Neural cell (in vitro differentiated cells): ENCODE results near the gene CCDC32. TPM values are rescaled to one million over a fixed set of nuclear protein-coding genes. Genes with fewer than 3 reads are reported as not detected.

Experiments used
- H2AFZ ChIP-seq: fragments of 200-600, 300-800 bp; sonication (generic), shearing (Covaris generic); 2 replicates; pipeline ENCODE4 v1.6.0; 2014; ENCODE audit warnings: low read depth, mild to moderate bottlenecking, antibody characterized with exemption, low read length, moderate library complexity
- H3F3A ChIP-seq: fragments of 200-600 bp; shearing (Covaris generic); 2 replicates; pipeline ENCODE4 v1.6.1; 2016; ENCODE audit warnings: mild to moderate bottlenecking, moderate library complexity, mixed read lengths, antibody characterized with exemption, low read length; ENCODE audit not compliant: insufficient read depth, poor library complexity, severe bottlenecking
- H3K27ac ChIP-seq: fragments of 200-600, 300-800 bp; sonication (generic), shearing (Covaris generic); 2 replicates; pipeline ENCODE4 v1.5.1; 2014; ENCODE audit warnings: mild to moderate bottlenecking, low read length, moderate library complexity
- H3K27me3 ChIP-seq: fragments of 300-800, 200-600 bp; sonication (generic), shearing (Covaris generic); 2 replicates; pipeline ENCODE4 v1.6.0; 2014; ENCODE audit warnings: mild to moderate bottlenecking, low read depth, low read length, moderate library complexity; ENCODE audit not compliant: insufficient read depth
- H3K36me3 ChIP-seq: fragments of 300-800, 200-600 bp; sonication (generic), shearing (Covaris generic); 2 replicates; pipeline ENCODE4 v1.5.1; 2014; ENCODE audit warnings: mild to moderate bottlenecking, antibody characterized with exemption, low read length, moderate library complexity; ENCODE audit not compliant: insufficient read depth
- H3K4me2 ChIP-seq: fragments of 300-800, 200-600 bp; sonication (generic), shearing (Covaris generic); 2 replicates; pipeline ENCODE4 v1.6.0; 2014; ENCODE audit warnings: mild to moderate bottlenecking, low read length
- H3K4me3 ChIP-seq: fragments of 300-800, 200-600 bp; sonication (generic), shearing (Covaris generic); 2 replicates; pipeline ENCODE4 v1.5.1; 2014; ENCODE audit warnings: mild to moderate bottlenecking, low read length, moderate library complexity
- H3K79me2 ChIP-seq: fragments of 200-600 bp; shearing (Covaris generic); replicated peaks from 2 replicates; pipeline ENCODE4 v1.6.0; 2014; ENCODE audit warnings: mild to moderate bottlenecking, low read length, moderate library complexity; ENCODE audit not compliant: insufficient read depth
- H3K9ac ChIP-seq: fragments of 300-800, 200-600 bp; sonication (generic), shearing (Covaris generic); 2 replicates; pipeline ENCODE4 v1.6.1; 2016; ENCODE audit warnings: mild to moderate bottlenecking, low read length, mixed read lengths
- H3K9me2 ChIP-seq: fragments of 200-600 bp; shearing (Covaris generic); 2 replicates; pipeline ENCODE4 v1.6.1; 2016; ENCODE audit warnings: mild to moderate bottlenecking, low read length, mixed read lengths; ENCODE audit not compliant: insufficient read depth
- H3K9me3 ChIP-seq: fragments of 200-600, 300-800 bp; sonication (generic), shearing (Covaris generic); 2 replicates; pipeline ENCODE4 v1.6.1; 2016; ENCODE audit warnings: mild to moderate bottlenecking, mixed run types, low read length, moderate library complexity, mixed read lengths
- H4K20me1 ChIP-seq: fragments of 200-600 bp; shearing (Covaris generic); 2 replicates; pipeline ENCODE4 v1.6.1; 2016; ENCODE audit warnings: mild to moderate bottlenecking, mixed run types; ENCODE audit not compliant: insufficient read depth
- EP300 ChIP-seq: fragments of 450-650 bp; conservative IDR thresholded peaks from 2 replicates; pipeline ENCODE4 v1.6.1; 2014; ENCODE audit warnings: antibody characterized with exemption, mild to moderate bottlenecking, moderate library complexity; ENCODE audit not compliant: poor library complexity, severe bottlenecking
- EZH2 ChIP-seq: fragments of 200-600, 300-800 bp; shearing (Covaris generic), sonication (generic); IDR thresholded peaks from 2 replicates; pipeline ENCODE4 v1.6.1; 2014; ENCODE audit warnings: antibody characterized with exemption, low read length, borderline replicate concordance, mild to moderate bottlenecking; ENCODE audit not compliant: insufficient read depth, poor library complexity, severe bottlenecking
- MXI1 ChIP-seq: fragments of 450-650 bp; conservative IDR thresholded peaks from 2 replicates; pipeline ENCODE4 v1.6.1; 2014; ENCODE audit warnings: antibody characterized with exemption, mild to moderate bottlenecking; ENCODE audit not compliant: poor library complexity, severe bottlenecking
- POLR2AphosphoS5 ChIP-seq: IDR thresholded peaks from 2 replicates; pipeline ENCODE4 v1.6.1; 2012
- RAD21 ChIP-seq: fragments of 450-650 bp; conservative IDR thresholded peaks from 2 replicates; pipeline ENCODE4 v1.6.1; 2014; ENCODE audit warnings: antibody characterized with exemption, mild to moderate bottlenecking, moderate library complexity
- SMC3 ChIP-seq: fragments of 450-650 bp; conservative IDR thresholded peaks from 2 replicates; pipeline ENCODE4 v1.6.1; 2014; ENCODE audit warnings: antibody characterized with exemption, mild to moderate bottlenecking, moderate library complexity; ENCODE audit not compliant: poor library complexity
- TAF1 ChIP-seq: IDR thresholded peaks from 2 replicates; pipeline ENCODE4 v1.6.1; 2012; ENCODE audit warnings: low read depth
- polyA plus RNA-seq: library from polyadenylated mRNA; depleted of rRNA; stranded (reverse); fragments of >200 nt; gene quantifications from 2 replicates; pipeline ENCODE4 v1.2.3, GENCODE V29; 2014
- TF ChIP-seq, protein P1 (sequence below): fragments of 450-650 bp; IDR thresholded peaks from 2 replicates; pipeline ENCODE4 v1.5.1; 2014; ENCODE audit warnings: antibody characterized with exemption, mild to moderate bottlenecking, moderate library complexity; ENCODE audit not compliant: poor library complexity, severe bottlenecking
- TF ChIP-seq, protein P2 (sequence below): IDR thresholded peaks from 2 replicates; pipeline ENCODE4 v1.6.1; 2012; ENCODE audit warnings: borderline replicate concordance

Gene CCDC32
- polyA plus RNA-seq, 1 donor from 2014 or later, result 34.2 TPM

DNA sequence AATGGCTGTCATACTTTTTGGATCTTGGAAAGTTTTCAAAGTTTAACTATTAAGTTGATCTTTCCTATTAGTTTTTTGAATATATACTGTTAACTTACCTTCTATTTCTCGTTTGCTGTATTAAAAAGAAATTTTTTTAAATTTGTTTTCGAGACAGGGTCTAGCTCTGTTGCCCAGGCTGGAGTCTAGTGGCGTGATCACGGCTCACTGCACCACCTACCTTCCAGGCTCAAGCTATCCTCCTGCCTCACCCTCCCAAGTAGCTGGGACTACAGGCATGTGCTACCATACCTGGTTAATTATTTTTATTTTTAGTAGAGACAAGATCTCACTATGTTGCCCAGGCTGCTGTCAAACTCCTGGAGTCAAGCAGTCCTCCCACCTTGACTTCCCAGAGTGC lies 33.8 kb upstream of the CCDC32 start:
- no peaks in the 10 kb centered on the region for H3K36me3 ChIP-seq
- H2AFZ ChIP-seq, result no peak overlapping the region
- TF ChIP-seq EP300, result no peak
- no peak for TF ChIP-seq SMC3
- TF ChIP-seq, protein P1, sequence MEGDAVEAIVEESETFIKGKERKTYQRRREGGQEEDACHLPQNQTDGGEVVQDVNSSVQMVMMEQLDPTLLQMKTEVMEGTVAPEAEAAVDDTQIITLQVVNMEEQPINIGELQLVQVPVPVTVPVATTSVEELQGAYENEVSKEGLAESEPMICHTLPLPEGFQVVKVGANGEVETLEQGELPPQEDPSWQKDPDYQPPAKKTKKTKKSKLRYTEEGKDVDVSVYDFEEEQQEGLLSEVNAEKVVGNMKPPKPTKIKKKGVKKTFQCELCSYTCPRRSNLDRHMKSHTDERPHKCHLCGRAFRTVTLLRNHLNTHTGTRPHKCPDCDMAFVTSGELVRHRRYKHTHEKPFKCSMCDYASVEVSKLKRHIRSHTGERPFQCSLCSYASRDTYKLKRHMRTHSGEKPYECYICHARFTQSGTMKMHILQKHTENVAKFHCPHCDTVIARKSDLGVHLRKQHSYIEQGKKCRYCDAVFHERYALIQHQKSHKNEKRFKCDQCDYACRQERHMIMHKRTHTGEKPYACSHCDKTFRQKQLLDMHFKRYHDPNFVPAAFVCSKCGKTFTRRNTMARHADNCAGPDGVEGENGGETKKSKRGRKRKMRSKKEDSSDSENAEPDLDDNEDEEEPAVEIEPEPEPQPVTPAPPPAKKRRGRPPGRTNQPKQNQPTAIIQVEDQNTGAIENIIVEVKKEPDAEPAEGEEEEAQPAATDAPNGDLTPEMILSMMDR, result no peak
- TF ChIP-seq, protein P2, sequence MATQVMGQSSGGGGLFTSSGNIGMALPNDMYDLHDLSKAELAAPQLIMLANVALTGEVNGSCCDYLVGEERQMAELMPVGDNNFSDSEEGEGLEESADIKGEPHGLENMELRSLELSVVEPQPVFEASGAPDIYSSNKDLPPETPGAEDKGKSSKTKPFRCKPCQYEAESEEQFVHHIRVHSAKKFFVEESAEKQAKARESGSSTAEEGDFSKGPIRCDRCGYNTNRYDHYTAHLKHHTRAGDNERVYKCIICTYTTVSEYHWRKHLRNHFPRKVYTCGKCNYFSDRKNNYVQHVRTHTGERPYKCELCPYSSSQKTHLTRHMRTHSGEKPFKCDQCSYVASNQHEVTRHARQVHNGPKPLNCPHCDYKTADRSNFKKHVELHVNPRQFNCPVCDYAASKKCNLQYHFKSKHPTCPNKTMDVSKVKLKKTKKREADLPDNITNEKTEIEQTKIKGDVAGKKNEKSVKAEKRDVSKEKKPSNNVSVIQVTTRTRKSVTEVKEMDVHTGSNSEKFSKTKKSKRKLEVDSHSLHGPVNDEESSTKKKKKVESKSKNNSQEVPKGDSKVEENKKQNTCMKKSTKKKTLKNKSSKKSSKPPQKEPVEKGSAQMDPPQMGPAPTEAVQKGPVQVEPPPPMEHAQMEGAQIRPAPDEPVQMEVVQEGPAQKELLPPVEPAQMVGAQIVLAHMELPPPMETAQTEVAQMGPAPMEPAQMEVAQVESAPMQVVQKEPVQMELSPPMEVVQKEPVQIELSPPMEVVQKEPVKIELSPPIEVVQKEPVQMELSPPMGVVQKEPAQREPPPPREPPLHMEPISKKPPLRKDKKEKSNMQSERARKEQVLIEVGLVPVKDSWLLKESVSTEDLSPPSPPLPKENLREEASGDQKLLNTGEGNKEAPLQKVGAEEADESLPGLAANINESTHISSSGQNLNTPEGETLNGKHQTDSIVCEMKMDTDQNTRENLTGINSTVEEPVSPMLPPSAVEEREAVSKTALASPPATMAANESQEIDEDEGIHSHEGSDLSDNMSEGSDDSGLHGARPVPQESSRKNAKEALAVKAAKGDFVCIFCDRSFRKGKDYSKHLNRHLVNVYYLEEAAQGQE, result no peak
- no peak for TF ChIP-seq RAD21
- no peak for TF ChIP-seq MXI1
- no peak for TF ChIP-seq EZH2
- TF ChIP-seq TAF1, result no peak
- TF ChIP-seq POLR2AphosphoS5, result no peak
- no peaks in the 10 kb centered on the region for H3K79me2 ChIP-seq
- no peak overlapping the region for H3K4me3 ChIP-seq
- H3K4me2 ChIP-seq, result no peak overlapping the region
- no peaks in the 10 kb centered on the region for H3K27me3 ChIP-seq
- peaks cover 4% of the 10 kb centered on the region for H3F3A ChIP-seq
- no peaks in the 10 kb centered on the region for H3K9me3 ChIP-seq
- no peak overlapping the region for H3K9ac ChIP-seq
- no peaks in the 10 kb centered on the region for H4K20me1 ChIP-seq
- H3K27ac ChIP-seq, result no peak overlapping the region
- H3K9me2 ChIP-seq, result no peaks in the 10 kb centered on the region

DNA sequence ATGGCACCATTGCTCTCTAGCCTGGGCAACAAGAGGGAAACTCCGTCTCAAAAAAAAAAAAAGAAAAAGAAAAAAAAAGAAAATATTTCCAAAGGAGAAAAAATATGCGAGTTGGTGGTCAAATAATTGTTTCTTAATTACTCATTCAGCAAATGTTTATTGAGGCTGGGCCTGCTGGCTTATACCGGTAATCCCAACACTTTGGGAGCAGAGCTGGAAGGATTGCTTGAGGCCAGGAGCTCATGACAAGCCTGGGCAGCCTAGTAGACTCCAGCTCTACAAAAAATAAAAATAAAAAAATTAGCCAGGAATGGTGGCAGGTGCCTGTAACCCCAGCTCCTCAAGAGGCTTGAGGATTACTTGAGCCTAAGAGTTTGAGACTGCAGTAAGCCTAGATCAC lies 33.3 kb upstream of the CCDC32 start:
- Histone ChIP-seq H3K9me3 (no peaks in the 10 kb centered on the region), H3K27me3 (no peaks in the 10 kb centered on the region), H3K36me3 (no peaks in the 10 kb centered on the region), H2AFZ (no peak overlapping the region), H3K27ac (no peak overlapping the region), H3K4me2 (no peak overlapping the region), H3K9ac (no peak overlapping the region), H4K20me1 (no peaks in the 10 kb centered on the region), H3K9me2 (no peaks in the 10 kb centered on the region), H3K79me2 (no peaks in the 10 kb centered on the region), H3K4me3 (no peak overlapping the region), H3F3A (peaks cover 4% of the 10 kb centered on the region)
- TF ChIP-seq RAD21 (no peak), SMC3 (no peak), TAF1 (no peak), EP300 (no peak), POLR2AphosphoS5 (no peak), EZH2 (no peak), MXI1 (no peak)
- TF ChIP-seq, protein P2, result no peak
- TF ChIP-seq, protein P1, result no peak
